ENCODE results near the gene SPAG6.

SPAG6 gene

DNA sequence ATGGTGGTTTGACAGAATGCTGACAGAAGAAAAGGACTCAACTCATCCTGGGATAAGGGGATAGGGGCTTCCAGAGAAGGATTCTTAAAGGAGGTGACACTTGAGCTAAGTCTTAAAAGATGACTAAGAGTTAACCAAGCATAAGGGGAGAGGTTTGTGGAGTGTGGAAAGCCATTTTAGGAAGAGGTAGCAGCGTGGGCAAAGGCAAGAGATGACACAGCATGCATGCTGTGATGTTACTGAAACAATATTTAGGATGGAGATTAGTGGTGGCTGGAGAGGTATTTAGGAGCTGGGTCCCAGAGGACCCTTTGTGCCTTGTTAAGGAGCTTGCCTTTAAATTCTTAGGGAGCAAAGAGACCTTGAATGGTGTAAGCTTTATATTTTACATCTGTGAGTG is 65.1 kb downstream of the SPAG6 start:
- no peak for DNase-seq

DNA sequence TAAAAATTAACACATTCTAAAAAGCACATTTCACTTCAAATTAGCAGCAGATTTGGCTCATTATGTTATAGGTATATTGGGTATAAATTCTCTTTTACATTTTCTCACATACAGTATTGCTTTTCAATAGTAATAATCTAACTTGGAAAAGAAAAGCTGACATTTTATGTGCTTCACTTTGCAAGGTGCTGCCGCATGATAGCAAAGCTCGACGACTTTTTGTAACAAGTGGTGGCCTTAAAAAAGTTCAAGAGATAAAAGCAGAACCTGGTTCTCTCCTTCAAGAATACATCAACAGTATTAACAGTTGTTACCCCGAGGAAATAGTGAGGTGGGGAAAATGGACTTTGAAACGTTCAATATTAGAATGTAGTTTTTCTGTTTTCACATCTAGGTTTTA is 65.5 kb downstream of the SPAG6 start:
- H3K27ac ChIP-seq (ENCODE audit: low read length): no peak overlapping the region
- H3K79me2 ChIP-seq (ENCODE audit: low read length): no peaks in the 10 kb centered on the region
- no peaks in the 10 kb centered on the region for H3F3A ChIP-seq (ENCODE audit: insufficient read depth, low read length)
- TF ChIP-seq, protein P1, sequence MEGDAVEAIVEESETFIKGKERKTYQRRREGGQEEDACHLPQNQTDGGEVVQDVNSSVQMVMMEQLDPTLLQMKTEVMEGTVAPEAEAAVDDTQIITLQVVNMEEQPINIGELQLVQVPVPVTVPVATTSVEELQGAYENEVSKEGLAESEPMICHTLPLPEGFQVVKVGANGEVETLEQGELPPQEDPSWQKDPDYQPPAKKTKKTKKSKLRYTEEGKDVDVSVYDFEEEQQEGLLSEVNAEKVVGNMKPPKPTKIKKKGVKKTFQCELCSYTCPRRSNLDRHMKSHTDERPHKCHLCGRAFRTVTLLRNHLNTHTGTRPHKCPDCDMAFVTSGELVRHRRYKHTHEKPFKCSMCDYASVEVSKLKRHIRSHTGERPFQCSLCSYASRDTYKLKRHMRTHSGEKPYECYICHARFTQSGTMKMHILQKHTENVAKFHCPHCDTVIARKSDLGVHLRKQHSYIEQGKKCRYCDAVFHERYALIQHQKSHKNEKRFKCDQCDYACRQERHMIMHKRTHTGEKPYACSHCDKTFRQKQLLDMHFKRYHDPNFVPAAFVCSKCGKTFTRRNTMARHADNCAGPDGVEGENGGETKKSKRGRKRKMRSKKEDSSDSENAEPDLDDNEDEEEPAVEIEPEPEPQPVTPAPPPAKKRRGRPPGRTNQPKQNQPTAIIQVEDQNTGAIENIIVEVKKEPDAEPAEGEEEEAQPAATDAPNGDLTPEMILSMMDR (IDR thresholded peaks at IDR 0.05; ENCODE audit: low read length): no peak
- TF ChIP-seq EZH2phosphoT487 (IDR thresholded peaks at IDR 0.05; ENCODE audit: low read length) (no peak), EZH2 (optimal IDR thresholded peaks at IDR 0.05; ENCODE audit: low read depth, low read length) (no peak)
- no peaks in the 10 kb centered on the region for H3K4me1 ChIP-seq (ENCODE audit: low read length)
- H3K4me2 ChIP-seq (ENCODE audit: low read depth, low read length): no peak overlapping the region
- H3K36me3 ChIP-seq (replicated peaks; ENCODE audit: insufficient read depth, low read length): no peaks in the 10 kb centered on the region
- H2AFZ ChIP-seq (ENCODE audit: low read length): no peak overlapping the region
- H3K9me3 ChIP-seq (replicated peaks; ENCODE audit: insufficient read depth, low read length): no peaks in the 10 kb centered on the region
- H4K20me1 ChIP-seq (ENCODE audit: insufficient read depth, low read length): no peaks in the 10 kb centered on the region
- no peak overlapping the region for H3K4me3 ChIP-seq (ENCODE audit: low read length)
- H3K9me2 ChIP-seq (replicated peaks; ENCODE audit: insufficient read depth, low read length): no peaks in the 10 kb centered on the region
- no peak for DNase-seq
- H3K27me3 ChIP-seq (replicated peaks; ENCODE audit: insufficient read depth, low read length): no peaks in the 10 kb centered on the region
- H3K9ac ChIP-seq (ENCODE audit: low read length): no peak overlapping the region

More for the DNA sequence above, 65.1 kb downstream of the SPAG6 start:
- no peak overlapping the region for H2AFZ ChIP-seq (ENCODE audit: low read length)
- no peaks in the 10 kb centered on the region for H3K4me1 ChIP-seq (ENCODE audit: low read length)
- H3K9me3 ChIP-seq (replicated peaks; ENCODE audit: insufficient read depth, low read length): no peaks in the 10 kb centered on the region
- H3K27ac ChIP-seq (ENCODE audit: low read length): no peak overlapping the region
- H4K20me1 ChIP-seq (ENCODE audit: insufficient read depth, low read length): no peaks in the 10 kb centered on the region
- no peaks in the 10 kb centered on the region for H3F3A ChIP-seq (ENCODE audit: insufficient read depth, low read length)
- H3K9ac ChIP-seq (ENCODE audit: low read length): no peak overlapping the region
- no peaks in the 10 kb centered on the region for H3K36me3 ChIP-seq (replicated peaks; ENCODE audit: insufficient read depth, low read length)
- no peak overlapping the region for H3K4me2 ChIP-seq (ENCODE audit: low read depth, low read length)
- H3K27me3 ChIP-seq (replicated peaks; ENCODE audit: insufficient read depth, low read length): no peaks in the 10 kb centered on the region
- no peak overlapping the region for H3K4me3 ChIP-seq (ENCODE audit: low read length)
- H3K9me2 ChIP-seq (replicated peaks; ENCODE audit: insufficient read depth, low read length): no peaks in the 10 kb centered on the region
- no peaks in the 10 kb centered on the region for H3K79me2 ChIP-seq (ENCODE audit: low read length)
- TF ChIP-seq EZH2 (optimal IDR thresholded peaks at IDR 0.05; ENCODE audit: low read depth, low read length) (no peak), EZH2phosphoT487 (IDR thresholded peaks at IDR 0.05; ENCODE audit: low read length) (no peak)
- TF ChIP-seq, protein P1 (IDR thresholded peaks at IDR 0.05; ENCODE audit: low read length): no peak

DNA sequence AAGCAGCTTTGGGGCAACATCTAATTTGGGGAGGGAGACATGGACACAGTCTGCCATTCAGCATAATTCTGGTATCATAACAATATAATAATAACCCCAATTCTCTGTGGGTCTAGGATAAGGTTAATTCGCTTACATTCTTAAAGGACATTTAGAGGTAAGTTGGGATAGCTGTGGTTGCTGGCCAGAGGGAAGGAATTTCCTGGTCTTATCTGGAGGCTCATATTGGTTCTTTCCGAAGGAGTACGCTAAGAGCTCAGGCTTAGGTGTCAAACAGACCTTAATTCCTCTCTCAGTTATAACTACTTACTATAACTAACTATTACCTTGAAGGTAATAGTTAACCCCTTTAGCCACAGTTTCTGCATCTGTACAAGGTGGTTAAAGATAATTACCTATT is 68.8 kb downstream of the SPAG6 start:
- H4K20me1 ChIP-seq (ENCODE audit: insufficient read depth, low read length): no peaks in the 10 kb centered on the region
- H3F3A ChIP-seq (ENCODE audit: insufficient read depth, low read length): no peaks in the 10 kb centered on the region
- no peaks in the 10 kb centered on the region for H3K79me2 ChIP-seq (ENCODE audit: low read length)
- no peaks in the 10 kb centered on the region for H3K36me3 ChIP-seq (replicated peaks; ENCODE audit: insufficient read depth, low read length)
- no peak overlapping the region for H2AFZ ChIP-seq (ENCODE audit: low read length)
- no peak for DNase-seq
- H3K27ac ChIP-seq (ENCODE audit: low read length): no peak overlapping the region
- H3K27me3 ChIP-seq (replicated peaks; ENCODE audit: insufficient read depth, low read length): no peaks in the 10 kb centered on the region
- no peaks in the 10 kb centered on the region for H3K9me2 ChIP-seq (replicated peaks; ENCODE audit: insufficient read depth, low read length)
- H3K9ac ChIP-seq (ENCODE audit: low read length): no peak overlapping the region
- H3K9me3 ChIP-seq (replicated peaks; ENCODE audit: insufficient read depth, low read length): no peaks in the 10 kb centered on the region
- TF ChIP-seq, protein P1 (IDR thresholded peaks at IDR 0.05; ENCODE audit: low read length): no peak
- H3K4me2 ChIP-seq (ENCODE audit: low read depth, low read length): no peak overlapping the region
- H3K4me3 ChIP-seq (ENCODE audit: low read length): no peak overlapping the region
- H3K4me1 ChIP-seq (ENCODE audit: low read length): no peaks in the 10 kb centered on the region
